Bone marrow (tissue), 2 donors: ENCODE results near the gene SYCE1.
A peak's percentile ranks its signal among the peaks of the same experiment; 100 is the strongest.
"Not testable (repeated sequence)": the region's sequence is repeated elsewhere in the genome, so short reads cannot be mapped to it uniquely, and the experiment has no call there.

Experiments
- DNase-seq, 2 donors: peaks; one replicate each; lab custom pipeline; 2025; lab: John Stamatoyannopoulos, UW

The SYCE1 gene

DNA sequence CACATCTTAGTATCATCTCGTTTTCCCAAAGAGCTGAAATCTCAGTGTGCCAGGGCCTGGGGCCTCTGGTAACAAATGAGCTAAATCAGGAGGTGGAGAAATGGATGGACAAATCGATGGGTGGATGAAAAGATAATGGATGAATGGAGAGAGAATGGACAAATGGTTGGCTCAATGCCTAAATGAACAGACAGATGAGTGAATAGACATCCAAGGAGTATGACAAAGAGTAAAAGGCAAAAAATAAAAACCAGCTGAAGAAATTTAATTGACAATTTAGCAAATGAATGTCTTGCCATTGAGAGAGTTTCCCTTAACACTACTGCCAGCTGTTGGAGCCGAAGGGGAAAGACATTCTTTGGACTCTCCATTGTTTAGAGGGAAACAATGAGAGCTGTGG, 8.0 kb downstream of the SYCE1 start:
- no peak for DNase-seq

DNA sequence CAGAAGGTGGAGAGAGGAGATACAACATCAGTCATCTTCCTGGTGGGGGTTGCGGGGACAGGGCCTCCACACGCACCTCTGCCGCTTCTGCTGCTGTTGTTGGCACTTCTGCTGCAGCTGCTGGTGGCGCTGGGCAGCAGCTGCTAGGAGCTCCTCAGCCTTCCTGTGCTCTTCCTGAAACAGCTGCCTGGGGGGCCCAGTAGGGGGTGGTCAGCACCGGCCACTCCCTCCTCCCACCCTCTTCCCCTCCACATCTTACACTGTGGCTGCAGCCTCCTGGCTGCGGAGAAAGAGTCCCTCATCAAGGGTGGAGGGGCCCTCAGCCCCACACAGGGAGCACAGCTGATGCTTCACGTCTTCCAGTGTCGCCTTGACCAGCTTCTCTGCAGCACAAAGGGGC, 9.9 kb downstream of the SYCE1 start:
- DNase-seq, result no peak

DNA sequence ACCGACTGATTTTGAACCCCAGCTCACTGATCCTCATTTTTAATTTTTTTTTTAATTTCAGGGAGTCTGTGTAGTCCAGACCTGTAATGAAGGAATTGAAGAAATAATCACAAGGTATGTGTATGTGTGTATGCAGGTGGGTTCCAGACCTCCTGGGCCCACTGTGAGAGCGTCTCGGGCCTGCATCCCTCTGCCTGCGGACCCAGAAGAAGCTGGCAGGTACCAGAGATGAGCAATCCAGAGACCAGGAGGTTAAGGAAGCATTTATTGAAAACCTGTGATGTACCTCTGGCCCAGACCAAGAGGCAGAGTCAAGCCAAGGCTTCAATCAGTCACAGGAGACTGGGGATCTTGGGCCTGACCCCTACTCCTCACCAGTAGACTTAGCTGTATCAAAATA, 10.8 kb downstream of the SYCE1 start:
- no peak for DNase-seq

DNA sequence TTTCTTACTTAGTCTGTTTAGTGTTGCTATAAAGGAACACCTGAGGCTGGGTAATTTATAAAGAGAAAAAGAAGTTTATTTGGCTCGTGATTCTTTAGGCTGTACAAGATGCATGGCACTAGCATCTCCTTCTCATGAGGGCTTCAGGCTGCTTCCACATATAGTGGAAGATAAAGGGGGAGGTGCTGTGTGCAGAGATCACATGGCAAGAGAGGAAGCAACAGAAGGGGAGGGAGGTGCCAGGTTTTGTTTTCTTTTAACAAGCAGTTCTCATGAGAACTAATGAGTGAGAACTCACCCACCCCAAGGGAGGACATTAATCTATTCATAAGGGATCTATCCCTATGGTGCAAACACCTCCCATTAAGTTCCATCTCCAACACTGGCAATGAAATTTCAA, 20.9 kb downstream of the SYCE1 start:
- no peak for DNase-seq

- not testable (repeated sequence) for DNase-seq
Observed at GRCh38 chr10:133541441-133541975, 23.9 kb downstream of the SYCE1 start.

GRCh38 chr10:133537546-133538545, 27.5 kb downstream of the SYCE1 start:
- DNase-seq, result no peak

GRCh38 chr10:133536198-133536597, 29.2 kb downstream of the SYCE1 start:
- DNase-seq, result no peak

GRCh38 chr10:133534417-133534816, 31.0 kb downstream of the SYCE1 start:
- no peak for DNase-seq

DNA sequence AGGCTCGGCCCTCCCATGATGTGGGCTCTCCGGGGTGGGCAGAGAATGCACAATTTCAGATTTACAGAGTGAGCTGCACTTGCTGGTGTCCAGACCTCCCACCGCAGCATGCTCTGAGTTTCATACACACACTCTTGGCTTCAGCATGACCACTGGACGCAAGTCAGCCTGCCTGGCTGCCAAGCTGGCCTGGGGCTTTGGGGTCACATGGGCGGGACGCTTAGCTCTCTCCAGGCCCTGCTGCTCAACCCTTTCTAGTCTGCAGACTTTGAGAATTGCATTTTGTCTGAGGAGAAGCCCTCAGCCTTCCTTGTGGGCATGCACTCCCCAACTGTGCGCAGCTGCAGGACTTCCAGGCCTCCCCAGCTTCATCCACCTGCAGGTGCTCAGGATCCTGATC, 32.5 kb downstream of the SYCE1 start:
- DNase-seq, result no peak

DNA sequence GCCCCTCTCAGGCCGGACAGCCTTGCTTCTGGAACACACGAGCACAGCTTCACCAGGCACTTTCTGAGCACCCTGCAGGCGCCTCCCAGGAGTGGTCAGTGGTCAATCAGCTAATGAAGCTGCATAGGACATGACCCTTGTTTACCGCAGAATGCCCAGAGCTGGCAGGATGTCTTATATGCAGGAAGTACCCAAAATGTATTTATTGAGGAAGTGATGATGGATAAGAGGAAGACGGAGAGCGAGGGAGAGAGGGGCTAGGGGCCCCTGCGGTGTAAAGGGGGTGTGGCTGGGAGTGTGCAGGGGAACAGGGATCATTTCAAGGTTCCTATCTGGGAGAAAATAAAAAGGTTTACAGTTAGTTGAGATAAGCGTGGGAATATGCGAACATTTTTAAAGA, 34.9 kb downstream of the SYCE1 start:
- DNase-seq, result no peak

GRCh38 chr10:133529576-133529946, 35.8 kb downstream of the SYCE1 start:
- DNase-seq, result no peak

- no peak for DNase-seq
Observed at GRCh38 chr10:133528845-133529575, 36.4 kb downstream of the SYCE1 start.

DNA sequence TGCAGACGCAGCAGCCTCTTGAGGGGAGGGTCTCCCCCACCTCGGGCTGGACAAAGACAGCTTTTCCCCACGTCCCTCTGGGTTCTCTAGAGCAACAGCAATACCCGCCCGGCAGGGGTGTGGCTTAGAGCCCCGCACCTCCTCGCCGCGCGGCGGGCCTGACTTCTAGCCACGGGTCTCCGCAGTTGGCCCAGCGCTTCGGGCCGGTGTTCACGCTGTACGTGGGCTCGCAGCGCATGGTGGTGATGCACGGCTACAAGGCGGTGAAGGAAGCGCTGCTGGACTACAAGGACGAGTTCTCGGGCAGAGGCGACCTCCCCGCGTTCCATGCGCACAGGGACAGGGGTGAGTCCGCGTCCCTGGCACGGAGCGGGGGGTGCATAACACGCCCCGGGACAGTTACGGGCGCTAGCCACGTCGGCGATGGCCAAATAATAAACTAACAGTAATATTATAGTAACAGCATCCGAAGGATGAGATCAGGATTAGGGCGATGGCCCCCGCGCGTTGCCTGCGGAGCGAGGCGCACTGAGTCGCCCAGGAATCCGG, 37.0 kb downstream of the SYCE1 start:
- no peak for DNase-seq

- DNase-seq, result no peak
Observed at GRCh38 chr10:133527771-133528271, 37.6 kb downstream of the SYCE1 start.

DNA sequence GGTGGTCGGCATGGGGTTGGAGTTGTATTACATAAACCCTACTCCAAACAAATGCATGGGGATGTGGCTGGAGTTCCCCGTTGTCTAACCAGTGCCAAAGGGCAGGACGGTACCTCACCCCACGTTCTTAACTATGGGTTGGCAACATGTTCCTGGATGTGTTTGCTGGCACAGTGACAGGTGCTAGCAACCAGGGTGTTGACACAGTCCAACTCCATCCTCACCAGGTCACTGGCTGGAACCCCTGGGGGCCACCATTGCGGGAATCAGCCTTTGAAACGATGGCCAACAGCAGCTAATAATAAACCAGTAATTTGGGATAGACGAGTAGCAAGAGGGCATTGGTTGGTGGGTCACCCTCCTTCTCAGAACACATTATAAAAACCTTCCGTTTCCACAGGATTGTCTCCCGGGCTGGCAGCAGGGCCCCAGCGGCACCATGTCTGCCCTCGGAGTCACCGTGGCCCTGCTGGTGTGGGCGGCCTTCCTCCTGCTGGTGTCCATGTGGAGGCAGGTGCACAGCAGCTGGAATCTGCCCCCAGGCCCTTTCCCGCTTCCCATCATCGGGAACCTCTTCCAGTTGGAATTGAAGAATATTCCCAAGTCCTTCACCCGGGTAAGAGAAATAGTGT, 38.3 kb downstream of the SYCE1 start, which contains the start of gene CYP2E1:
Gene CYP2E1, plus strand, starts transcription at position 407 of the 632 bp plus-strand sequence. Its CDS starts 33 bp downstream, at position 440.
- DNase-seq, result no peak

- DNase-seq, result no peak
Observed at GRCh38 chr10:133525444-133525843, 39.9 kb downstream of the SYCE1 start.

GRCh38 chr10:133523631-133524203, 41.7 kb downstream of the SYCE1 start:
- no peak for DNase-seq

DNA sequence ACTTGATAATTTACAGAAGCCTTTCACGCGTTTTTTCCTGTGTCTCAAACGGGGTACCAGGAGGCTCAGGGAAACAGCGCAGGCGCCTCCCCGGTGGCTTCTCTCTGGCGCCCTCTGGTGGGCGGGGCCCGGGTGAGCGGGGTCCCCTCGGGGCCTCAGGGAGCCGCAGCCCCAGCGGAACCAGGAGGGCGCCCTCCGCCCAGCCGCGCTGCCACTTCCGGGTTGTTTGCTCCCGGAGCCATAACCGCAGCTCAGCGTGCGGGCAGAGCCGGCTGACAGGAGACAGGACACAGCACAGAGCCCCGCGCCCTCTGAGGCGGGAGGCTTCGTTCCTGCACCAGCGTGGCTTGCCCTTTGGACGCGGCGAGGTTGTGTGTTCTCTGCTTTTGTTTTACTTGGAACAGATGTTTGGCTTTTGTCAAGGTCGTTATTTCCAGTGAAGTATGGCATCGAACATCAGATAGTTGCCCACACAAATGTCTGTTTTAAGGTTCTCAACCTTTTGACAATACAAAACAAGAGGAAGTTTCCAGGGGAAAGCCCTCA, 45.1 kb downstream of the SYCE1 start:
- peak; percentile 32 to 60 for DNase-seq

DNA sequence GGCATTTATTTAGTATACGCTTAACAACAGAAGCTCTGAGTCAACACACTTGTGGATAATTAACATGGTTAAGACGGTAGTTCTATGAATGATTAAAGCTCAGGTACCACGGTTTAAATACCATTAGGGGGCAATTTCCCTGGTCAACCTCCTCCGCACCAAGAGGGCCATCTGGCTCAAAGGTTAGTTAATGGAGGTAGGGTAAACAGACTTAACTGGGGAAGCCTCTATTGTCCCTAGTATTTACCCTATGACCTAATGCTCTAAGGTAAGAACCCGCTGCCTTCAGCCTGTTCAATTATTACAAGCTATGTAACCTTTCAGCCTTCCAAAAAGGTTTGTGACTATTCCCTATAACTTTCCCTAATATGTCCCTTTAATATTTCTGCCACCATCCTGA, 46.9 kb downstream of the SYCE1 start:
- not testable (repeated sequence) for DNase-seq

- no peak for DNase-seq
Observed at GRCh38 chr10:133516057-133516456, 49.3 kb downstream of the SYCE1 start.

GRCh38 chr10:133515471-133515870, 49.9 kb downstream of the SYCE1 start:
- DNase-seq, result no peak
